Testis (tissue), 2 donors: Measurements from ENCODE around the gene SPDYE4.

Experiments used
- POLR2A ChIP-seq: fragments of 450-650 bp; IDR thresholded peaks from one replicate; pipeline ENCODE4 v1.6.1; 2017; ENCODE audit warnings: antibody characterized with exemption, mild to moderate bottlenecking, moderate library complexity
- TF ChIP-seq, protein P1 (sequence below), 3 experiments: fragments of 450-650 bp in 2 of 3; fragments of 200-600 bp in 1 of 3; sonication (generic) in 1 of 3; IDR thresholded peaks; one replicate each; pipeline ENCODE4 v1.5.1; 2016 to 2019; ENCODE audit warnings: antibody characterized with exemption in 3 of 3, mild to moderate bottlenecking in 2 of 3, moderate library complexity in 1 of 3

DNA sequence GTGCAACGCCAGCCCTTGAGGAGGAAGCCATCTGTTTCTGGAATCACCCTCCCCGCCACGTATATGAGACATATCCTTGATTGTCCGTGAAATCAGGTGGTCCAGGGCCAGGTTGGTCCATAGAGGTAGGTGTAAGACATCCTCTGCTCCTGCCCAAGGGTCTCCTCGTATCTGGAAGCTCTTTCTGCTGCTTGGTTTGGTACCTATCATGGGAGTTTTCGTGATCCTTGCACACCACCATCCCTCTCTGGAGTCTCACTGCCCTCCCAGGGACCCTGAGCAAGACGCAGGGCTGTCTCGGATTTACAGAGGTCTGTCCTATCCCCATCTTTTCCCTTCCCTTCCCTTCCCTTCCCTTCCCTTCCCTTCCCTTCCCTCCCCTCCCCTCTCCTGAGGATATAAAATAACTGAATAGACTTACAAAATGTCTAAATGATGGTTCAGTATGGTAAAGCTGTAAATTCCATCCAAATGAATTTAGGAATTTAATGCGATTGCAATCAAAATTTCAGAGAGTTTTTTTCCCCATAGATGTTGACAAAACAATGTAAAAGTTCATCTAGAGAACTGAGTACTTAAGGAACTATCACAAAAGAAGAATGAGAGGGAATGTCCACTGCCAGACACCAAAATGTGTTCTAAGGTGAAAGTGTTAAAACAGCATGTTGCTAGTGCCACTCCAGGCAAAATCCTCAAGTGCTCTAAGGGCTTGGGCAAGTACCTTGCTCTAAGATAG is 11.7 kb downstream of the SPDYE4 start:
- TF ChIP-seq, protein P1, sequence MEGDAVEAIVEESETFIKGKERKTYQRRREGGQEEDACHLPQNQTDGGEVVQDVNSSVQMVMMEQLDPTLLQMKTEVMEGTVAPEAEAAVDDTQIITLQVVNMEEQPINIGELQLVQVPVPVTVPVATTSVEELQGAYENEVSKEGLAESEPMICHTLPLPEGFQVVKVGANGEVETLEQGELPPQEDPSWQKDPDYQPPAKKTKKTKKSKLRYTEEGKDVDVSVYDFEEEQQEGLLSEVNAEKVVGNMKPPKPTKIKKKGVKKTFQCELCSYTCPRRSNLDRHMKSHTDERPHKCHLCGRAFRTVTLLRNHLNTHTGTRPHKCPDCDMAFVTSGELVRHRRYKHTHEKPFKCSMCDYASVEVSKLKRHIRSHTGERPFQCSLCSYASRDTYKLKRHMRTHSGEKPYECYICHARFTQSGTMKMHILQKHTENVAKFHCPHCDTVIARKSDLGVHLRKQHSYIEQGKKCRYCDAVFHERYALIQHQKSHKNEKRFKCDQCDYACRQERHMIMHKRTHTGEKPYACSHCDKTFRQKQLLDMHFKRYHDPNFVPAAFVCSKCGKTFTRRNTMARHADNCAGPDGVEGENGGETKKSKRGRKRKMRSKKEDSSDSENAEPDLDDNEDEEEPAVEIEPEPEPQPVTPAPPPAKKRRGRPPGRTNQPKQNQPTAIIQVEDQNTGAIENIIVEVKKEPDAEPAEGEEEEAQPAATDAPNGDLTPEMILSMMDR (IDR thresholded peaks at IDR 0.05) = no peak
- TF ChIP-seq POLR2A = no peak
